Articular chondrocyte of knee joint (primary cell): ENCODE measurements around the gene BDH1. TPM values are rescaled to one million over a fixed set of nuclear protein-coding genes. Genes with fewer than 3 reads are reported as not detected.

Experiments used
- small RNA-seq: library from RNA; depleted of rRNA; stranded (forward); fragments of <200 nt; gene quantifications from one replicate; pipeline ENCODE3, GENCODE V24; 2012
- total RNA-seq: library from RNA; depleted of rRNA; stranded (reverse); fragments of >200 nt; gene quantifications from 2 replicates; pipeline ENCODE4 v1.2.3, GENCODE V29; 2012

The BDH1 gene, protein sequence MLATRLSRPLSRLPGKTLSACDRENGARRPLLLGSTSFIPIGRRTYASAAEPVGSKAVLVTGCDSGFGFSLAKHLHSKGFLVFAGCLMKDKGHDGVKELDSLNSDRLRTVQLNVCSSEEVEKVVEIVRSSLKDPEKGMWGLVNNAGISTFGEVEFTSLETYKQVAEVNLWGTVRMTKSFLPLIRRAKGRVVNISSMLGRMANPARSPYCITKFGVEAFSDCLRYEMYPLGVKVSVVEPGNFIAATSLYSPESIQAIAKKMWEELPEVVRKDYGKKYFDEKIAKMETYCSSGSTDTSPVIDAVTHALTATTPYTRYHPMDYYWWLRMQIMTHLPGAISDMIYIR
- total RNA-seq = 4.9 and 7.8 TPM in 2 replicates

DNA sequence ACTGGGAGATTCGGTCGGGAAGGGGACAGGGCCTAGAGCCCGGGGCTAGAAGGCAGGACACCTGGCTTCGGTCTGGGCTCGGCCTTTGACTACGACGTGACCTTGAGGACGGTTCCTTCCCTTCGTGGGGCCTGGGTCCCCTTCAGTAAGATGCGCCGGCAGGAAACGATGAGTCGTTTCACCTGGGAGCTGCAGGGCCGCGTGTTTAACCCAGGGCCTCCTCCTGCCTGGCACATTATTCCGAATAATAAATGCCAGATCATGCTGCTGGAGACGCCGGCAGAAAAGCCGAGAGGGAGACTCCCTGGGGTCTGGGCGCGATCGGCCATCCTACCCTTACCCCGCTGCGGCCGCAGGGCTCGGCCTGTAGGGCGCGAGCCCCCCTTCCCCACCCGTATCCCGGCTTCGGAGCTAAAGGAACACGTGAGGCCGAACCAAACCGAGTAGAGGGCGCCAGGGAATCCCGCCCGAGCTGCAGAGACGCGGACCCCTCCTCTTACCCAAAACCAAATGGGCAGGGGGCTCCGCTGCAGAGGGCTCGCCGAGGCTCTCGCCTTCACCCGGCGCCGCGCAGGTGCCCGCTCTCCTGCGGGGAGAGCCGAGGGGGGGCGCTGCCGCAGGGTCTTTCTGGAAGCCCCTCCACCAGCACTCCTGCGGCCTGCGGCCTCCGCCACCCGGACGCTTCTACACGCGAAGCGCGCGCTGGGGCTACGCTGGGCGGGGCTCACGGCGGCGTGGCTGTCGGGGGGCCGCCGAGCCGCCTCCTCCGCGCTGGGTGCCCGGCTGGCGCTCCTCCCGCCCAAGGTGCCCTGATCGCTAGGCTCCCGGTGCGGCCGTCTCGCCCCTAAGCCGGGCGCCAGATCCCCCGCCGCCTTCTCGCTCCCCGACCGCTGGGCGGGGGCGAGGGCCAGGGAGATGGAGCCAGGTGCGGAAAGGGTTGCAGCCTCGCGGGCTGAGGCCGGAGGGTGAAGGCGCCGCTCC lies at the start of gene BDH1:
TSS of gene BDH1 (minus strand) at position 688 of the 981 bp plus-strand sequence. CDS start 9,525 bp downstream, outside the sequence.

Small RNA genes lying within 50 kb of the gene (small RNA-seq; reads per million reads assigned to genes)
- gene AC132008.1 = not detected

Other genes starting within 250 kb of the BDH1 start
- 16.4 and 19.2 TPM in 2 replicates for gene RUBCN, start 180.9 kb upstream of the BDH1 start, total RNA-seq
- 66.8 and 67.5 TPM in 2 replicates for gene FYTTD1, start 193.9 kb upstream of the BDH1 start, total RNA-seq
- 62.5 and 64.9 TPM in 2 replicates for gene LRCH3, start 235.3 kb upstream of the BDH1 start, total RNA-seq